Cardiac muscle cell (in vitro differentiated cells and primary cell): Measurements from ENCODE around the gene BCDIN3D. TPM values are rescaled to one million over a fixed set of nuclear protein-coding genes. Genes with fewer than 3 reads are reported as not detected.
"Not testable (repeated sequence)": the region's sequence is repeated elsewhere in the genome, so short reads cannot be mapped to it uniquely, and the experiment has no call there.

Experiments
- DNase-seq, 2 donors: peaks; one replicate each; pipeline versions ENCODE4 v3.0.0 to v3.0.0-alpha.2; 2010 to 2017; ENCODE audit warnings: low read depth in 1 of 2, low spot score in 1 of 2
- H3K27ac ChIP-seq: fragments of 200-600 bp; sonication (generic); 2 replicates; pipeline ENCODE4 v1.5.1; 2016
- H3K27me3 ChIP-seq: fragments of 200-600 bp; sonication (generic); 2 replicates; pipeline ENCODE4 v1.6.0; 2016; ENCODE audit warnings: control low read depth
- H3K36me3 ChIP-seq: fragments of 200-600 bp; sonication (generic); 2 replicates; pipeline ENCODE4 v1.5.1; 2016; ENCODE audit warnings: control low read depth
- H3K4me1 ChIP-seq: fragments of 200-600 bp; sonication (generic); 2 replicates; pipeline ENCODE4 v1.8.1; 2017; ENCODE audit warnings: low read depth, mild to moderate bottlenecking, mixed run types
- H3K4me3 ChIP-seq: fragments of 200-600 bp; sonication (generic); 2 replicates; pipeline ENCODE4 v1.5.1; 2016; ENCODE audit warnings: mild to moderate bottlenecking
- H3K9me3 ChIP-seq: fragments of 200-600 bp; sonication (generic); 2 replicates; pipeline ENCODE4 v1.5.1; 2017; ENCODE audit warnings: low read depth, mild to moderate bottlenecking, control low read depth
- polyA plus RNA-seq: library from polyadenylated mRNA; unstranded; fragments of >200 nt; fragmentation: Nextera tagmentation; extraction: Ambion mirVana; gene quantifications from 2 replicates; pipeline ENCODE4 v1.2.1, GENCODE V29; 2016
- total RNA-seq: library from RNA; depleted of rRNA; stranded (reverse); fragments of >200 nt; gene quantifications from 2 replicates; pipeline ENCODE4 v1.2.3, GENCODE V29; 2016
- TF ChIP-seq, protein P1 (sequence below): IDR thresholded peaks from 2 replicates; pipeline ENCODE4 v1.5.1; 2012; ENCODE audit warnings: low read depth, mild to moderate bottlenecking, low read length

Gene BCDIN3D
- total and polyA plus RNA-seq, 2 experiments from 2014 or later = 5.9 to 8.9 TPM

DNA sequence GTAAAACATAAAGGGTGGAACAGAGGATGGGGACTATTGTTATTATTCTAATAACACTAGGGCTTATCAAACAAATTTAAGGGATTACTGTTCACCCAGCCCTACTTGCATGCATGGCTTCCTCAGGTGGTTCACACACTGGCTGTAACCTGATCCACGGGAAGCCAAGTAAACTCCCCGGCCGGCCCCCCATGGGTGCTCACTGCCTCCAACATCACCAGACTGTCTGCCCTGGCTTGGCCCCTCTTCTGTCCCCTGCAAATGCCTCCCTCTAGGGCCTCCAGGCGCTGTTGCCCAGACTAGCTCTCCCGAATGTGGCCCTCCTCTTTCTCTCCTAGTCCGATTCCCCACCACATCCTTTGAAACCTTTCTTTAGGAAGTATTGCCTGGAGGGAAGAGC, 42.2 kb upstream of the BCDIN3D start:
- Histone ChIP-seq H3K4me3 (no peak overlapping the region), H3K36me3 (no peaks in the 10 kb centered on the region), H3K4me1 (peaks cover 19% of the 10 kb centered on the region), H3K27ac (no peak overlapping the region), H3K9me3 (no peaks in the 10 kb centered on the region), H3K27me3 (no peaks in the 10 kb centered on the region)
- no peak for DNase-seq
- TF ChIP-seq, protein P1, sequence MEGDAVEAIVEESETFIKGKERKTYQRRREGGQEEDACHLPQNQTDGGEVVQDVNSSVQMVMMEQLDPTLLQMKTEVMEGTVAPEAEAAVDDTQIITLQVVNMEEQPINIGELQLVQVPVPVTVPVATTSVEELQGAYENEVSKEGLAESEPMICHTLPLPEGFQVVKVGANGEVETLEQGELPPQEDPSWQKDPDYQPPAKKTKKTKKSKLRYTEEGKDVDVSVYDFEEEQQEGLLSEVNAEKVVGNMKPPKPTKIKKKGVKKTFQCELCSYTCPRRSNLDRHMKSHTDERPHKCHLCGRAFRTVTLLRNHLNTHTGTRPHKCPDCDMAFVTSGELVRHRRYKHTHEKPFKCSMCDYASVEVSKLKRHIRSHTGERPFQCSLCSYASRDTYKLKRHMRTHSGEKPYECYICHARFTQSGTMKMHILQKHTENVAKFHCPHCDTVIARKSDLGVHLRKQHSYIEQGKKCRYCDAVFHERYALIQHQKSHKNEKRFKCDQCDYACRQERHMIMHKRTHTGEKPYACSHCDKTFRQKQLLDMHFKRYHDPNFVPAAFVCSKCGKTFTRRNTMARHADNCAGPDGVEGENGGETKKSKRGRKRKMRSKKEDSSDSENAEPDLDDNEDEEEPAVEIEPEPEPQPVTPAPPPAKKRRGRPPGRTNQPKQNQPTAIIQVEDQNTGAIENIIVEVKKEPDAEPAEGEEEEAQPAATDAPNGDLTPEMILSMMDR = no peak

DNA sequence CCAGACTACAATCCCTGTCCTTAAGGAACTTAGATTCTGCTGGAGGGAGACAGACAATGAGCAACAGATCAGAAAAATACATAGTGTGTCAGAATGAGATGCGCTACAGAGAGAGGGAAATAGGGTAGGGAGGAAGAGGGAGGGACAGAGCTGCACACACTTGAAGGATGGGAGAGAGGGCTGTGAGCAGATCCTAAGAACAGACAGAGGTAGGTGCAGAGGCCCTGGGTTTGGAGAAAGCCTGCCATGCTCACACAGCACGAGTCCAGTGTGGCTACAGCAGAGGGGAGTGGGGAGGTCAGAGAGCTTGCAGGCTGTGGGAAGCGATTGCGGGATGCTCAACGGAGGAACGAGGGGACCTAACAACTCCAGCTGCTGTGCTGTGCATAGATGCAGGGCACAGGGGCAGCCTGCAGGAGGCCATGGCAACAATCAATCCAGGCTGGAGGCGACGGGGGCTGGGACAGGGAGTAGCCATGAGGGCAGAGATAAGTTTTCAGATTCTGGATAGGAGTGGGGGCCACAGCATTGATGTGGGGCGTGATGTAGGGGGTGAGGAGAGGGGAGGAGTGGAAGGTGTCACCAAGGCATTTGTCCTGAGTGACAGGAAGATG, 40.1 kb upstream of the BCDIN3D start:
- Histone ChIP-seq H3K27ac (no peak overlapping the region), H3K27me3 (no peaks in the 10 kb centered on the region), H3K4me1 (peaks cover 19% of the 10 kb centered on the region), H3K9me3 (no peaks in the 10 kb centered on the region), H3K36me3 (no peaks in the 10 kb centered on the region), H3K4me3 (no peak overlapping the region)
- TF ChIP-seq, protein P1 = no peak
- DNase-seq = no peak

DNA sequence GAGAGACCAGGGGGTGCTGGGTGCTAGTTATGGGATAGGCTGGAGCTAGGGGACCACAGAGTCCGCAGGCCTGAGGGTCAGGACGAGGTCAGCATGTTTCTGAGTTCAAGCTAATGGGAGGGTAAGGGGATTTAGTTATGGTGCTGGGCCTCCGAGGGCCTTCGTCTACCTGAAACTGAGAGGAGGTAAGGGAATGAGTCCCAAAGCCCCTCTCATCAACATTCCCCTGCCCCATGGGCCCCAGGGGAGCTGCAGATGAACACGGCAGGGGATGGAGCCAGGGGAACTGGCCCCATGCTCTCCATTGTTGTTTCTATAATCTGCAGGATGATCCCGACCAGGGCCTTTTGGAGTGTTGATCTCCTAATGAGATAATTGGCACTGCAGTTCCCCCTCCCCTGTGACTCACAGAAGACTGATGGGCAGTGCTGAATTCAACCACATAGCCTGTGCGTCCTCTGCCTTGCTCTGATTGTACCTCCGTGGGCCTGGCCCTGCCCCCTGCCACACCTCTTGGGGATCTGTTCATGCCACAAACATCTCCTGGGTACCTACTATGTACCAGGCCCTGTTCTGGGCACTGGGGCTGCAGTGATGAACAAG, 39.4 kb upstream of the BCDIN3D start:
- TF ChIP-seq, protein P1 = no peak
- H3K4me1 ChIP-seq = peaks cover 19% of the 10 kb centered on the region
- no peaks in the 10 kb centered on the region for H3K36me3 ChIP-seq
- no peak overlapping the region for H3K27ac ChIP-seq
- H3K9me3 ChIP-seq = no peaks in the 10 kb centered on the region
- DNase-seq = no peak
- no peak overlapping the region for H3K4me3 ChIP-seq
- H3K27me3 ChIP-seq = no peaks in the 10 kb centered on the region

DNA sequence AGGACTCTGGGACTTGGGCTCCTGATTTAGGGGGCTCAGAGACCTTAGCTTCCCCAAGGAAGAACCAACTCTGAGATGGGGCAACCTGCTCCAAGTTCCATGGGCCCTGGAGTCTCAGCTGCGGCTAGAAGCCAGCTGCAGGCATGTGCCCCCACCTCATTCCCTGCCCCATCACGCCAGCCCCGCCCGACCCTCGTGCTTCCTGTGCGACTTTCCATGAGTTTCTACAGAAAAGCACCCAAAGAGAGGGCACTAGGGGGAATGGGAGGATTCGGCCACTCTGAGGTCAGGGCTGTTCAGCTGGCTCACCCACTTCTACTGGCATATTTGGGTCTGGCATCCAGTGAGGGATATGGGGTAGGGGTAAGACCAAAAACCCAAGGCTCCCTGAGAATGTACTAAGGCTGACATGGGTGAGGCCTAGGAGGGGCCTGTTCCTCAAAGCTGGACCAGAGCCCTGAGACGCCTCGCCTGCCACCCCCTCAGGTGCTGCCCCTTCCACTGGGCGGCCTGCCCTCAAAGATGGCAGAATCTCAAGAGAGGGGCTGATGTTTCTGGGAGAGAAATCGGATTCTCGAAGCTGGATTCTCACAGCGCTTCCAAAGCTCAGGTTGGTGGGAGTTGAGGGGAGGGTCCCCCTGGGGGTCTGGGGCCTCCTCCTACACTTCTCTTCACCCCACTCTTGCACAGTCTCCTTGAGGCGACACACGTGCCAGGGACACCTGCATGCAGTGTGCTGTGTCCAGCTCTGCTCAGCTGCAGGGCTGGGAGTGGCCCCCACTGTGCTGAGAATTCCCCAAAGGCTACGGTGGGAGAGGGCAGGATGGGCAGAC, 38.7 kb upstream of the BCDIN3D start:
- TF ChIP-seq, protein P1 = no peak
- Histone ChIP-seq H3K9me3 (no peaks in the 10 kb centered on the region), H3K27me3 (no peaks in the 10 kb centered on the region), H3K27ac (no peak overlapping the region), H3K36me3 (no peaks in the 10 kb centered on the region), H3K4me1 (peaks cover 19% of the 10 kb centered on the region), H3K4me3 (no peak overlapping the region)
- no peak for DNase-seq

DNA sequence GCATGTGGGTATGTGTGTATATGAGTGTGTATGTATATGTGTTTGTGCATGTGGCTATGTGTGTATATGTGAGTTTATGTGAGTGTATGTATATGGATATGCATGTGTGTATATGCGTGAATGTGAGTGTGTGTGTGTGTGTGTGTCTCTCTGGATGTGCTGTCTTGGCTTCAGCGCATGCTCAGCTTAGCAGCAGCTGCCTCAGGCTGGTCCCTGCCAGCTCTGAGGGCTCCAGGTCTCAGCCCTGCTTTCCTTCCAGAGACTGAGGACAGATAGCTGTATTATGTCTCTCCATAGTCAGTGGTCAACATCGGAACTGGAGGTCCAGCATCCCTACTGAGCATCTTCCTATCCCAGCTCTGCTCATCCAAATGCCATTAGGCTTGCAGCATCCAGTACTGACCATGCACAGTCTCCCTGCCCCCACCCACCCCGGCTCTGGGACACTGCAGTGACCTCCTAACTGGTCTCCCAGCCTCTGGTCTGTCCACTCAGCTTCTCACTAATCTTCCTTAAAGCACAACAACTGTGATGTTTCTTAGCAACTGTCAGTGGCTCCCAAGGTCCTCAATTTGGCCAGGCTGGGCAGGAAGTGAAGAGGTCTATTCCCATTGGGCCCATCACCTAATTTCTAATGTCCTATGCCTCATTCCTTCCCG, 38.0 kb upstream of the BCDIN3D start:
- Histone ChIP-seq H3K27ac (no peak overlapping the region), H3K4me1 (peaks cover 18% of the 10 kb centered on the region), H3K9me3 (no peaks in the 10 kb centered on the region), H3K27me3 (no peaks in the 10 kb centered on the region), H3K36me3 (no peaks in the 10 kb centered on the region), H3K4me3 (no peak overlapping the region)
- no peak for DNase-seq
- TF ChIP-seq, protein P1 = no peak

DNA sequence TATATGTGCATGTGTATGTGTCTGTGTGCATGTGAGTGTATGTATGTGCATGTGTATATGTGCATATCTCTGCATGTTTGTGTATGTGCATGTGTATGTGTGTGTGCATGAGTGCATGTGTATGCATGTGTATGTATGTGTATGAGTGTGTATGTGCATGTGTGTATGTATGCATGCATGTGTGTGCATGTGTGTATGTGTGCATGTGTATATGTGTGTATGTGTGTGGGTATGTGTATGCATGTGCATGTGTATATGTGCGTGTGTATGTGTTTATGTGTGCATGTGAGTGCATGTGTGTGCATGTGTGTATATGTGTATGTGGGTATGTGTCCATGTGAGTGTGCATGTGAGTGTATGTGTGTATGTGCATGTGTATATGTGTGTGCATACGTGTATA, 36.2 kb upstream of the BCDIN3D start:
- not testable (repeated sequence) for H3K27ac ChIP-seq, H3K9me3 ChIP-seq, H3K27me3 ChIP-seq, DNase-seq, H3K4me3 ChIP-seq, H3K36me3 ChIP-seq
- peaks cover 15% of the 10 kb centered on the region for H3K4me1 ChIP-seq
